OCI-M1 (cell line): ENCODE results near the gene TRPC4.

Experiments used
- DNase-seq: peaks from one replicate; lab custom pipeline; 2025; lab: John Stamatoyannopoulos, UW

Gene TRPC4

DNA sequence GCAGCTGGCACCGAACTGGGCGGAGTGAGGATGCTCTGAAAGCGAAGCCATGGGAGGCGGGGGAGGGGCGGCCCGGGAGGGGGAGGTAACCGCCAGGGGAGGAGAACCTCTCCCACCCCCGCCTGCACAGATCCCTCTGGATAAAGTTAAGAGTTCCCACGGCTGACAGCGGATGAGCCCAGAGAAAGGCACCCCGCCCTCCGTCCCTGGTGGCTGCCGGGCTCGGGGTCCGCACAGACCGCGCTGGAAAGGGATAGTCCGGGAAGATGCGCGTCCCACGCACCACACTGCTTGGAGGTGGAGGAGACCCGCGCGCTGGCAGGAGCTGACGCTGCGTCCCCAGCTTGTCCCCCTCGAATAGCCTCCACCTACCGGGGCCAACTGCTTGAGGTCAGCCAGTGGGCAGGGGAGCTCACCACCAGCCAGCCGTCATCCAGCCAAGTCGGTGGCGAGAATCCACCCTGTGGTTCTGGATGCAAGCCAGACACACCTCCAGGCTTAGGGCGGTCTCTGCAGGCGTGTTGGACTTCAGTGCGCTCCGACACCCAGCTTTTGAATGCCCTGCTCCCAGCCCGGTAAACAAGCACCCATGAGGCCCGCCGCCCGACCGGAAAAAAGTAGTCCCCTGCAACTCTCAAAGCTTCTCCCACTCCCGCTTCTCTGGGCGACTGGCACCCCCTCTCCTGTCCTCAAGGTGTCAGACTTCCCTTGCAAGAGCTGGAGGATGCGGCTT is at the start of gene TRPC4:
TSS of gene TRPC4 (minus strand) at position 17 of the 733 bp plus-strand sequence. CDS start 86,439 bp downstream, outside the sequence.
- peak; percentile 84 for DNase-seq

DNA sequence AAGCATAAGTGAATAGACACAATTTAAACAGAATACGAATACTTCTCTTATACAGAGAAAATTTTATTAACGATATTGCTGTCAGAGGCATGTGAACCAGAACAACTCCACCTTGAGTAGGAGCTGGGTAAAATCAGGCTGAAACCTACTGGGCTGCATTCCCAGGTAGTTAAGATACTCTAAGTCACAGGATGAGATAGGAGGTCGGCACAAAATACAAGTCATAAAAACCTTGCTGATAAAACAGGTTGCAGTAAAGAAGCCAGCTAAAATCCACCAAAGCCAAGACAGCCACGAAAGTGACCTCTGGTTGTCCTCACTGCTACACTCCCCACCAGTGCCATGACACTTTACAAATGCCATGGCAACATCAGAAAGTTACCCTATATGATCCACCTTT is 49.2 kb upstream of the TRPC4 start:
- peak; percentile 59 for DNase-seq

DNA sequence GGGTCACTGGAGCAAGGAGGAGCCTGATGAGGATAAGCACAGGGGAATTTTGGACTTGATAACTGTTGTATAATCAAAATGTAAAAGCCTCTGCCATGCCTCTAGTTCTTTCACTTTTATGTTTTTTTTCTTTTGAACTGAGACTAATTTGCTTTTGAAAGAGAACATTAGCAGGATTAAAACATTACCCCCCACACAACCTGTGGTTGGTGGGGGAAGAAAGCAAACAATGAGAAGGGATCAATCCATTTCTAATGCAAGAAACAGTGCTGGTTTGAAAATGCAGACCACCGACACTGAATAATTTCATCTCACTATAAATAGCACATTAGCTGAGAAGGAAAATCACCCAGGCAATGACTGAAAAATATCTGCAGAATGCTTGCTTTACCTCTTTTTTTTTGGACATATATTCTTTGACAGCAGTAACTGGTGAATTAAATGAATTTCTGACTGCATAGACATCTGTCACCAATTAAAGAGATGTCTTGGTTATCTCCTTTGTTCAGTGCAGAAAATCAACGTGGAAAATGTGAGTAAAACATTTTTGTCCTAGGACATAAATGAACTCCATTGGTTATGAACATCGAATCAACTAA is 48.6 kb upstream of the TRPC4 start:
- DNase-seq = no peak

DNA sequence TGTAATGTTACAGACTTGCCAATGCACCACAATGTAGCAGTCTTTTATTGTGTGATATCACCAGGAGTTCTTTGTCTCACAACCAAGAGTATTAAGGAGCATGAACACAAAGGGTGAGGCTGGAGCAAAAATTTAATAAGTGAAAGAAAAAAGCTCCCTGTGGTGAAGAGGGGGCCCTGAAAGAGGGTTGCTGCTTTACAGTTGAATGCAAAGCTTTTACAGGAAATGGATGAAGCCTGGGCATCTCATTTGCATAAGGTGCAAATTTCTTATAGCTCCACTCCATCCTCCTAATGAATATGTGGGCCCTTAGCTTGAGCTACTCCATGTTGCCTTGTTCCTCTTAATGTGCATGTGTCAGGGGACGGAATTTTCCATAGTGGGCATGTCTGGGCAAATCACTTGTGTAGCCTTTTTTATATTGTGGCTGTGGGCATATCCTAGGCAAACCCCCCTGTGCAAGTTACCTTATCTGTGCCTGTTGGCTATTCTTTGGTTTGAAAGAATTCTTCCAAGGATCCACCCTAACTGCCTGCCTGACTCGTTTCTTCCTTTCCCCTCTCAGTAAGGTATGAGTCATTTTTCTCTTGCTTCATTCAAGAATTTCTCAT is 45.3 kb upstream of the TRPC4 start:
- peak; percentile 33 for DNase-seq

DNA sequence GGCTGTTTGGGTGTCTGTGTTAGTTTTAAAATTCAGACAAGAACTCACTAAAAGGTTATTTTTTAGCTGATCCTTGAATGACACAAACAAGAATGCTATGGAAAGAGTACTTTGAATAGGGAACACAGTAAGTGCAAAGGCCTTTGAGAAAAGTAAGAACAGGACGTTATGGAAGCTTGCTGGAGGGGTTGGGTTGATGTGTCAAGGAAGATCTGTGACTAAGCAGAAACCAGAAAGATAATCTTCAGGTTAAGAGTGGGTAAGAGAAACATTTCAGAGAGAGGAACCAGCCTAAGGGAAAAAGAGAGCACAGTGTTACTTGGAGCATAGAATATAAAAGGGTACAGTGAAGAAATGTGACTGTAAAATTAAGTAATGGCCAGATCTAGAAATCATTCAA is 41.2 kb upstream of the TRPC4 start:
- DNase-seq = peak; percentile 73

- DNase-seq = no peak
Measured at GRCh38 chr13:37906880-37907279, 37.3 kb upstream of the TRPC4 start.

DNA sequence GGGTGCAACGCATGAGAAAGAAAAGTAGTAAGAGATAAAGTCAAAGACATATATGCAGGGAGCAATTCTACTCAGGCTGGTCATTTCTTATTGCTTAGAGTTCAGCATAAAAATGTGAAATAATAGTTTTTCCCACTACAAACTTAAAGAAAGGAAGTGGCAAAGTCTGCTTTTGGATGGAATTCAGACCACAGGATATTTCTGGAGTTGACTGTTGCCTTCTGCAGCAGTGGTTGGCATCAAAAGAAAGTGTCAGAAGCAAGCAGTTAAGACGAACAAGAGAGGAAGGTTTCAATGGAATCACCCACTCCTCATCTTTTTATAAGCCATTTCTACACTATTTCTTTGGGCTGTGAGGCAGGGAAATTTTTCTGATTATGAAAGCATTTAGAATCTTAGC is 36.2 kb upstream of the TRPC4 start:
- DNase-seq = no peak

GRCh38 chr13:37899753-37900152 is 30.2 kb upstream of the TRPC4 start:
- DNase-seq = peak; percentile 71

GRCh38 chr13:37893321-37893720 is 23.7 kb upstream of the TRPC4 start:
- no peak for DNase-seq

GRCh38 chr13:37889820-37890219 is 20.2 kb upstream of the TRPC4 start:
- no peak for DNase-seq

- peak; percentile 82 for DNase-seq
Measured at GRCh38 chr13:37889102-37889501, 19.5 kb upstream of the TRPC4 start.

DNA sequence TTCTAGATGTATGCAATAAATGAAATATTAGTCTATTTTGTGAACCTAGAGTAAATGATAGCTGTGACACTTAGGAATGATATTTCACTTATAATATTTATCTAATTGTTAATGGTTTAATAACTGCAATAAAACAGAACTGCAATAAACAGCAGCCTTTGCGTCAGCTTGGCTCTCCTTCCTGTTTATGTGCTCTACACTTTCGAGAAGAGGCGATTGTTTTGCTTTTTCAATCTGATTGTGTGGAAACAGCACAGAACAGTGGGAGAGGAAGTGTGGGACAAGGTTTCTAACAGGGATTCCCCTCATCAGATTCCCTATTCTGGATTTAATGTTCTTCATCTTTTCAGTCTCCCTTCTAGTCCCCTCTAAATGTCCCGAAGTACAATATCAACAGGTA is 17.3 kb upstream of the TRPC4 start:
- no peak for DNase-seq

- no peak for DNase-seq
Measured at GRCh38 chr13:37884674-37885073, 15.1 kb upstream of the TRPC4 start.

DNA sequence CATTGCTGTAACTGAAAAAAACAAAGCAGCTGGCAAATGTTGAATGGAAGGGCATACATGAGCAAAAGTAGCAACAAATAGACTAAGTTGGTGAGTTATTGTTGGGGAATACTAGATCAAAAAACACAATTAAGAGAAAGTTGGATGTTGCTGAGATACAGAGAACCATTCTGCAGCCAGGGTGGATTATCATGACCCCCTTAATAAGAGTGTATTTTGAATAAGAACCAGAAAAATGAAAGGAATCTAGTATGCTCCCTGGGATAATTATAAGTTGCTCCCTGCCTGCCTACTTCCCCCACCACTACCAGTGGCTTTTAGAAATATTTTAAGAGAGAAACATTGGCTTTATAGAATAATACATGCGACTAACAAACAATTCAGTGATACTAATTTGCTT is 14.5 kb upstream of the TRPC4 start:
- DNase-seq = no peak

GRCh38 chr13:37878921-37879320 is 9.3 kb upstream of the TRPC4 start:
- DNase-seq = no peak

GRCh38 chr13:37878496-37878895 is 8.9 kb upstream of the TRPC4 start:
- no peak for DNase-seq

DNA sequence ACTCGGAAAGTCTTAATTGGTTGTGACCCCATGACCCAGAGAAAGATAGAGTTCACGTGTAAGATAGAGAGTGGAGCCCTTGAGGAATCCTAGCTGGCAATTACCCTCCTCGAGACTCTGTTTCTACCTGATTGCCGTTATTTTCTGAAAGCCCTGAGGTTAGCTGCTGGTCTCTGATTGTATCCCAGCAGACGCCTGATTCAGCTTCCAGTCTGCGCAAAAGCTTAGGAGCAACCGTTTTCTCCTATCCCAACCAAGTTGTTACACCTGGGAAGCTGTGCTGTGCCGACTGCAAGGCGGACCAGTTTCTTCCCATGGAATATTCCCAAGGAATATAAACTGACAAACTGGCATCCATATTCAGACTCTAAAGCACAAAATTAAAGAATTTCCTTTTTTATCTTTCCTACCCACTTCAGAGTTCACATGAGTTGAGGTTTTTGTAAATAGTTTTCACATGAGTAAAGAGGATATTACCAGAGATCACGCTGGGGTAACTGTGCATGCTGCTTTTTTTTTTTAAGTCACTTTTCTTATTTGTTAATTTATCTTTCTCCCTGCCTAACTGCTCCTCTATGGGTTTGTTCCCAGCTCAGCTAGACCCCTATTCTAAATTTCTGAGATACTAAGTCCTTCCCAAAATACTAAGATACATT is 1.5 kb upstream of the TRPC4 start:
- DNase-seq = no peak

GRCh38 chr13:37870489-37870845 is 895 bp upstream of the TRPC4 start:
- DNase-seq = no peak

DNA sequence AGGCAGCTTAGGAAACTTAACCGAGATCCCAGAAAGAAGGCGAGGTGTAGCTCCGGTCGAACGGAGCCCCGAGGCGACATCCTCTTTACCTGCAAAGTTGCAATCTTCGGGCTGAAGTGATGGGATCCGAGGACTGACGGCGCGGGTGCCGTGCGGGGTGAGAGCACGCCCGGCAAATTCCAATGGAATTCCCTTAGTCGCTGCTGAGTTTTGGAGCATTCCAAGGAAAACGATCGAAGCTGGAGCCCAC is 141 bp downstream of the TRPC4 start:
- no peak for DNase-seq

GRCh38 chr13:37868691-37869505 is 674 bp downstream of the TRPC4 start:
- DNase-seq = peak; percentile 23

DNA sequence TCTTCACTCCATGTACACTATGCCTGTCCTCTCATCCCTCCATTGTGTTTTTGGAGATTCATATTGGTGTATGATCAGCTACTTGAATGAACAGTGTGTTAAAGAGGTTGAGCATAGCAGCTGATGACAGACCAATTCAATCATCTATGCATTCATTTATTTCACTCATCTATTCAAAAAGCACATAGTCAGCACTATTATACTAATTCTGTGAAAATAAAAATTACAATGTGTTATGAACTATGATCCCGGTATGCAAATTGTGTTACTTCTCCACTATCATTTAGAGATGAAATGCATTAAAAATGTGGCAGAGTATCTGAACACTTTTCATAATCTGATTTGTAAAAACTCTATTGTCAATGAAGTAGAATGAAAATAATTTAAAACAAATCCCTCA is 5.9 kb downstream of the TRPC4 start:
- DNase-seq = no peak

DNA sequence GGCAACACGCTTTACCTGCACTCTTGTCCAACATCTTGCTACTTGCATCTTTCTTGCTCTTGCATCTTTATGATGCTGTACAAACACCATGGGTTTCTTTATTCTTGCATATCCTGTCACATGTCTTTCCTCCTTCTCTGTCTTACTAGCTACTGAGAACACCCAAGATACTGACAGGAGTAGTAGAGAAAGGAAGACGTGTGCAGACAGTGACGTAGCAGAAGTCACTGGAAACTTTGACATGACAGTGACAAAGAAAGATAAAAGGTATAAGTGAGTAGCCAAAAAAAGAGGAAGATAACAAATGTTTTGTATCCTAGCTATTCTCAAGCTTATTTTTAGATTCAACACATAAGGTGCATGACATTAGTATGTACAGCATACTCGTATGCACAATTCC is 34.2 kb downstream of the TRPC4 start:
- DNase-seq = peak; percentile 54
